Coronary artery (tissue), 2 donors: ENCODE measurements around the gene DNAJB4.

Experiments used
- DNase-seq: peaks from one replicate; pipeline ENCODE4 v3.0.0-alpha.2; 2017; ENCODE audit warnings: low spot score
- H3K27ac ChIP-seq, 2 donors: fragments of 200-600 bp; sonication (generic); one replicate each; pipeline ENCODE4 v1.5.1; 2016 to 2019
- H3K4me3 ChIP-seq: fragments of 200-600 bp; sonication (generic); 2 replicates; pipeline ENCODE4 v1.5.1; 2016; ENCODE audit warnings: mild to moderate bottlenecking, moderate library complexity
- TF ChIP-seq, protein P1 (sequence below): fragments of 200-600 bp; sonication (generic); IDR thresholded peaks from one replicate; pipeline ENCODE4 v1.5.1; 2019; ENCODE audit warnings: antibody characterized with exemption

Gene DNAJB4

GRCh38 chr1:78005448-78005722 lies 646 bp downstream of the DNAJB4 start:
- TF ChIP-seq, protein P1, sequence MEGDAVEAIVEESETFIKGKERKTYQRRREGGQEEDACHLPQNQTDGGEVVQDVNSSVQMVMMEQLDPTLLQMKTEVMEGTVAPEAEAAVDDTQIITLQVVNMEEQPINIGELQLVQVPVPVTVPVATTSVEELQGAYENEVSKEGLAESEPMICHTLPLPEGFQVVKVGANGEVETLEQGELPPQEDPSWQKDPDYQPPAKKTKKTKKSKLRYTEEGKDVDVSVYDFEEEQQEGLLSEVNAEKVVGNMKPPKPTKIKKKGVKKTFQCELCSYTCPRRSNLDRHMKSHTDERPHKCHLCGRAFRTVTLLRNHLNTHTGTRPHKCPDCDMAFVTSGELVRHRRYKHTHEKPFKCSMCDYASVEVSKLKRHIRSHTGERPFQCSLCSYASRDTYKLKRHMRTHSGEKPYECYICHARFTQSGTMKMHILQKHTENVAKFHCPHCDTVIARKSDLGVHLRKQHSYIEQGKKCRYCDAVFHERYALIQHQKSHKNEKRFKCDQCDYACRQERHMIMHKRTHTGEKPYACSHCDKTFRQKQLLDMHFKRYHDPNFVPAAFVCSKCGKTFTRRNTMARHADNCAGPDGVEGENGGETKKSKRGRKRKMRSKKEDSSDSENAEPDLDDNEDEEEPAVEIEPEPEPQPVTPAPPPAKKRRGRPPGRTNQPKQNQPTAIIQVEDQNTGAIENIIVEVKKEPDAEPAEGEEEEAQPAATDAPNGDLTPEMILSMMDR, result no peak
- Histone ChIP-seq H3K4me3 (peak overlapping the region; percentile 74), H3K27ac (peak overlapping the region; percentile 88 to 89)
- no peak for DNase-seq

DNA sequence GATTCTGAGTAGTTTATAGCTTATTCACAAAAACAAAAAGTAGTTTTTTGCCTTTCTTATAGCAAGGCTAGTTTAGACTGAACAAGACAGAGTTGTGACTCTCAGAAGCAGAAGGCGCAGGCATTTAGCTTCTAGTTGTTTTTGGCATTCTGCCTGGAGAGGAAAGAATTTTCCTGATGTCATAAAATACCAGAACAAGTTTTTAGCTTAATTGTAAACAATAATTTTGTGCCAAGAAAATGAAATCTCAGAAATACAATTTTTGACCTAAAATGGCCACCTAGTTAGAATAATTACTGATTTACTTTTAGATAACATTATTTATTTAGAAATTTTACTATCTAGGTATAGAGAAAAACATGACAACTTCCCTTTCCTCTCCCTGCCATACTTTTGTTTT lies 1.0 kb downstream of the DNAJB4 start:
- H3K27ac ChIP-seq, result peak overlapping the region; percentile 88 to 89
- peak overlapping the region; percentile 74 for H3K4me3 ChIP-seq
- TF ChIP-seq, protein P1, result no peak
- no peak for DNase-seq

GRCh38 chr1:78006521-78006920 lies 1.8 kb downstream of the DNAJB4 start:
- Histone ChIP-seq H3K27ac (peak overlapping the region; percentile 84 to 88), H3K4me3 (peak overlapping the region; percentile 74)
- TF ChIP-seq, protein P1, result no peak
- DNase-seq, result no peak

DNA sequence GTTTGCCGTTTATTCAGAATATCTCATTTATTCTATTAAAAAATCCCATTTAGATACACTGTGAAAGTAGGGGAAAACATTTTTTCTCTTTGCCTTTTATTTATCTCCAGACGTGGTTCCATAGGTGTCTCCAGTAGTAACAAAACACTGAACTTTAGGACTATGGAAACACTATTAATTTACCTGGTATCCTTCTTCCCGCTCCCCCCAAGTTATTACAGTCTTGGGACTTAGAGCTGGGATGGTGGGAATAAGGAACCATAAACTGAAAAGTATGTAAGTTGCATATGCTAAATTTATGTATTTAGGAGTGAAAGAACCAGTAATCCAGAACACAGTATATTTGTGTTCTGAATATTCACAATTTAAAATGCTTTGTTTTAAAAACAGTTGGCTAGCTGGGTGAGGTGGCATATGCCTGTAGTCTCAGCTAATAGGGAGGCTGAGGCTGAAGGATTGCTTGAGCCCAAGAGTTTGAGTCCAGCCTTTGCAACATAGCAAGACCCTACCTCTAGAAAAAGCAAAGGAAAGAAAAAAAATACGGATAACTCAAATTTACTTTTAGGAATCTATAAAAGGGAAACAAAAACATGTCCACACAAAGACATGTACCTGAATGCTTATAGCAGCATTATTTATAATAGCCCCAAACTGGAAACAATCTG lies 3.1 kb downstream of the DNAJB4 start:
- no peak for DNase-seq
- TF ChIP-seq, protein P1, result no peak
- peak overlapping the region; percentile 74 for H3K4me3 ChIP-seq
- H3K27ac ChIP-seq, result peak overlapping the region; percentile 84 to 88

DNA sequence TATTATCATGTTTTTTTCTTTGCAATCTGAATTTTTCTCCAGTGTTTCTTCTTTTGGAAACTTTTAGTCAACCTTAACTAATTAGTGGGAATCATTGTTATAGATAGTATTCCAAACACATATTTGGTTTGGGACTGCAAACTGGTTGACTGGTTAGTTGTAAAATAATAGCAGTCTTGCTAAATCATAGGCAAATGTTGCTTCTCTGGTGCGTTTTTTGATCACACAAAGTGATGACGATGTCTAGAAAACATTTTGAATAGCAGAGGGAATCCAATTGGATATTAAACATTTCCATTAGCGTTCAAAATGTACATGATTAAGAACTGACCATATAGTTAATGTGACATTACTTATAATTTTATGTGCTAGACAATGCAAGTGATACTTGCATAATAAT lies 4.5 kb downstream of the DNAJB4 start:
- Histone ChIP-seq H3K4me3 (peak overlapping the region; percentile 74), H3K27ac (peak overlapping the region; percentile 24 to 58)
- TF ChIP-seq, protein P1, result no peak

DNA sequence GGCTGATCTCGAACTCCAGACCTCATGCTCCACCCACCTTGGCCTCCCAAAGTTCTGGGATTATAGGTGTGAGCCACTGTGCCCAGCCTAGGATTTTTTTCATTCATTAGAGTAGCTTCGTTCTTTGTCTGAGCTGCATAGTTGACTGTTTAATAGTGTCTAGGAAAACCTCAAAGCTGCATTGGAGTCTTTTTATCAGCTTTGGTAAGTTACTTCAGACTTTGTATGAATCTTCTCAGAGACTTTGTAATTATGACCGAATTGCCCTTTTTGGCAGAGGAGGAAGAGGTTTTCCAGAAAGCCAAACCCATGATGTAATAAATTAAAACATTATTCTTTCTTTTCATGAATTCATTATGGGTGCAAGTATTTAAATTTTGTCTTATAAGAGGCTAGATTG lies 5.1 kb downstream of the DNAJB4 start:
- Histone ChIP-seq H3K4me3 (peak overlapping the region; percentile 74), H3K27ac (peak overlapping the region; percentile 24 to 58)
- no peak for DNase-seq
- TF ChIP-seq, protein P1, result no peak

More for the DNA sequence above, 4.5 kb downstream of the DNAJB4 start:
- DNase-seq, result no peak

DNA sequence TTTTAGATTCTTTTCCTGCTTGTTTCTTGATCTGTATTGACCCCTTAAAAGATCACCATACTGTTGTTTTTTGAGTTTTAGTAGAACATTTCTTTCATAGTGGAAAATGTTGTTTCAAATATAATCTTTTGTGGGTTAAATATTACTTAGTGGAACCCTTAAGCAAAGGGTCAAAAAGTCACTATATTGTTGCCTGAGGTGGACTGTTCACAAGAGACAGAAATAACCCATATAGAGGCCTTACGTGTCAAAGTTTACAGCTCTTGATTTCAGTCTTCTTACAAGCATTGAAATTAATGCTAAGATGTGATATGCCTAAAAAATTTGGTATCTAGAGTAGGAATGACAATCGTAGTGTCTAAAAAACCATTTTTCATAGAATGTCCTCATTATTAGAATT lies 6.3 kb downstream of the DNAJB4 start:
- TF ChIP-seq, protein P1, result no peak
- DNase-seq, result no peak
- peak overlapping the region in 1 of 2 donors; percentile 58 for H3K27ac ChIP-seq
- H3K4me3 ChIP-seq, result peak overlapping the region; percentile 74
